IMR-90 (cell line): ENCODE results near the gene CENATAC. TPM values are rescaled to one million over a fixed set of nuclear protein-coding genes. Genes with fewer than 3 reads are reported as not detected.

Experiments used
- ATAC-seq: fragments of 200-7000 bp; cut with Tn5 transposase; 2 replicates; pipeline ENCODE4 v1.9.1; 2020; ENCODE audit warnings: low read depth, mild to moderate bottlenecking, moderate library complexity
- BruUV-seq: library from RNA; stranded (reverse); fragments of 400-500 nt; replicated peaks from 2 replicates; lab custom pipeline; 2021; lab: Mats Ljungman, UMichigan
- CTCF ChIA-PET: fragments of 300-600 bp; formaldehyde crosslinking; extraction: SDS; loops from one replicate; lab custom pipeline; 2021; ENCODE audit warnings: antibody characterized with exemption; lab: Yijun Ruan, JAX
- POLR2A ChIA-PET: fragments of 300-600 bp; sonication (Branson Sonifier 250); formaldehyde crosslinking; loops from one replicate; lab custom pipeline; 2022; ENCODE audit warnings: antibody characterized with exemption; ENCODE audit not compliant: unreplicated experiment; lab: Charles Lee
- DNase-seq: peaks from one replicate; pipeline ENCODE4 v3.0.0; 2013
- H2AFZ ChIP-seq: replicated peaks from 2 replicates; pipeline ENCODE3; 2013; ENCODE audit warnings: low read length, mild to moderate bottlenecking; ENCODE audit not compliant: poor library complexity
- H2AK5ac ChIP-seq: 2 replicates; pipeline ENCODE4 v1.6.1; 2013; ENCODE audit warnings: low read depth, low read length, inconsistent platforms
- H2AK9ac ChIP-seq: replicated peaks from 2 replicates; pipeline ENCODE3; 2013; ENCODE audit warnings: mild to moderate bottlenecking, low read depth, low read length, moderate library complexity; ENCODE audit not compliant: poor library complexity
- H2BK120ac ChIP-seq: 2 replicates; pipeline ENCODE4 v1.6.1; 2013; ENCODE audit warnings: low read depth, low read length, inconsistent platforms
- H2BK15ac ChIP-seq: 3 replicates; pipeline ENCODE4 v1.6.1; 2013; ENCODE audit warnings: low read depth, low read length, inconsistent platforms
- H2BK20ac ChIP-seq: 2 replicates; pipeline ENCODE4 v1.6.1; 2013; ENCODE audit warnings: low read depth, mild to moderate bottlenecking, inconsistent platforms, low read length, moderate library complexity
- H2BK5ac ChIP-seq: 2 replicates; pipeline ENCODE4 v1.6.1; 2013; ENCODE audit warnings: mild to moderate bottlenecking, low read depth, low read length, inconsistent platforms; ENCODE audit not compliant: poor library complexity, severe bottlenecking
- H3K14ac ChIP-seq: replicated peaks from 2 replicates; pipeline ENCODE4 v1.6.1; 2013; ENCODE audit warnings: low read depth, low read length, inconsistent platforms
- H3K18ac ChIP-seq: 2 replicates; pipeline ENCODE4 v1.6.1; 2013; ENCODE audit warnings: low read depth, low read length, control low read depth
- H3K23ac ChIP-seq: 2 replicates; pipeline ENCODE4 v1.6.1; 2013; ENCODE audit warnings: low read depth, low read length, inconsistent platforms
- H3K27ac ChIP-seq: 2 replicates; pipeline ENCODE4 v1.5.1; 2013; ENCODE audit warnings: mild to moderate bottlenecking, control low read depth, low read length; ENCODE audit not compliant: insufficient read depth
- H3K27me3 ChIP-seq: 2 replicates; pipeline ENCODE4 v1.6.1; 2013; ENCODE audit warnings: low read length; ENCODE audit not compliant: control insufficient read depth, insufficient read depth
- H3K36me3 ChIP-seq: 2 replicates; pipeline ENCODE4 v1.6.1; 2013; ENCODE audit warnings: low read length, mixed read lengths; ENCODE audit not compliant: control insufficient read depth, insufficient read depth
- H3K4ac ChIP-seq: 2 replicates; pipeline ENCODE4 v1.6.1; 2013; ENCODE audit warnings: low read depth, low read length, inconsistent platforms
- H3K4me1 ChIP-seq: 2 replicates; pipeline ENCODE4 v1.6.1; 2013; ENCODE audit warnings: low read length, mixed read lengths; ENCODE audit not compliant: control insufficient read depth, insufficient read depth
- H3K4me2 ChIP-seq: 2 replicates; pipeline ENCODE4 v1.6.1; 2013; ENCODE audit warnings: low read depth, mild to moderate bottlenecking, control low read depth, low read length, moderate library complexity
- H3K4me3 ChIP-seq: 2 replicates; pipeline ENCODE4 v1.5.1; 2013; ENCODE audit warnings: low read depth, mild to moderate bottlenecking, control low read depth, low read length, moderate library complexity; ENCODE audit not compliant: insufficient read depth
- H3K56ac ChIP-seq: 2 replicates; pipeline ENCODE4 v1.6.1; 2013; ENCODE audit warnings: low read length, inconsistent platforms; ENCODE audit not compliant: insufficient read depth; ENCODE audit errors: extremely low read depth
- H3K79me1 ChIP-seq, 2 experiments: 2 replicates each; pipeline ENCODE4 v1.6.1; 2013; ENCODE audit warnings: low read length in 2 of 2, inconsistent platforms in 1 of 2, low read depth in 1 of 2
- H3K9ac ChIP-seq: 2 replicates; pipeline ENCODE4 v1.6.1; 2013; ENCODE audit warnings: low read depth, low read length, control low read depth
- H3K9me1 ChIP-seq: 2 replicates; pipeline ENCODE4 v1.6.1; 2013; ENCODE audit warnings: low read length, inconsistent platforms; ENCODE audit not compliant: insufficient read depth
- H3K9me3 ChIP-seq: 2 replicates; pipeline ENCODE4 v1.6.1; 2013; ENCODE audit warnings: low read length; ENCODE audit not compliant: control insufficient read depth, insufficient read depth
- H4K20me1 ChIP-seq: 2 replicates; pipeline ENCODE4 v1.6.1; 2013; ENCODE audit warnings: low read length, inconsistent platforms; ENCODE audit not compliant: insufficient read depth
- H4K5ac ChIP-seq: 2 replicates; pipeline ENCODE4 v1.6.1; 2013; ENCODE audit warnings: mild to moderate bottlenecking, low read depth, low read length, control low read depth
- H4K8ac ChIP-seq, 2 experiments: 2 replicates each; pipeline ENCODE4 v1.6.1; 2013; ENCODE audit warnings: low read depth in 2 of 2, low read length in 2 of 2, control low read depth in 1 of 2, inconsistent platforms in 1 of 2
- H4K91ac ChIP-seq: 2 replicates; pipeline ENCODE4 v1.6.1; 2013; ENCODE audit warnings: low read depth, low read length, inconsistent platforms; ENCODE audit not compliant: insufficient read depth
- BHLHE40 ChIP-seq: fragments of 150-350 bp; IDR thresholded peaks from 2 replicates; pipeline ENCODE4 v1.6.1; 2016; ENCODE audit warnings: mild to moderate bottlenecking, low read depth, low read length
- CEBPB ChIP-seq: IDR thresholded peaks from 2 replicates; pipeline ENCODE4 v1.6.1; 2012; ENCODE audit warnings: low read depth, low read length, improper control_type of control experiment
- MAFK ChIP-seq: IDR thresholded peaks from 2 replicates; pipeline ENCODE4 v1.6.1; 2012; ENCODE audit warnings: low read depth, low read length, improper control_type of control experiment
- MAZ ChIP-seq: IDR thresholded peaks from 2 replicates; pipeline ENCODE4 v1.6.1; 2012; ENCODE audit warnings: low read depth, mild to moderate bottlenecking, low read length, improper control_type of control experiment, moderate library complexity, borderline replicate concordance
- MXI1 ChIP-seq: IDR thresholded peaks from 2 replicates; pipeline ENCODE4 v1.6.1; 2012; ENCODE audit warnings: low read depth, mild to moderate bottlenecking, low read length, moderate library complexity, borderline replicate concordance
- NFE2L2 ChIP-seq: fragments of 150-350 bp; IDR thresholded peaks from 2 replicates; pipeline ENCODE4 v1.6.1; 2016; ENCODE audit warnings: low read depth, mild to moderate bottlenecking, low read length
- POLR2A ChIP-seq: IDR thresholded peaks from 2 replicates; pipeline ENCODE4 v1.6.1; 2012; ENCODE audit warnings: mild to moderate bottlenecking, low read depth, low read length
- RAD21 ChIP-seq: IDR thresholded peaks from 2 replicates; pipeline ENCODE4 v1.6.1; 2012; ENCODE audit warnings: low read length, improper control_type of control experiment
- RFX5 ChIP-seq: IDR thresholded peaks from 2 replicates; pipeline ENCODE4 v1.8.0; 2012; ENCODE audit warnings: low read depth, mild to moderate bottlenecking, low read length, moderate library complexity
- SMC3 ChIP-seq: fragments of 150-350 bp; IDR thresholded peaks from 2 replicates; pipeline ENCODE4 v1.6.1; 2016; ENCODE audit warnings: low read depth, mild to moderate bottlenecking, antibody characterized with exemption, low read length, moderate library complexity
- USF2 ChIP-seq: fragments of 150-350 bp; IDR thresholded peaks from 2 replicates; pipeline ENCODE4 v1.6.1; 2017; ENCODE audit warnings: mild to moderate bottlenecking, antibody characterized with exemption, low read length, low read depth
- WGBS, 2 experiments: methylation state at CpG; one replicate each; pipeline versions ENCODE4 v1.1.5 to v1.1.7; 2013; ENCODE audit warnings: missing lambda C conversion rate in 2 of 2; ENCODE audit not compliant: insufficient read length in 1 of 2; ENCODE audit errors: extremely low coverage in 2 of 2; 5-methylcytosine and 5-hydroxymethylcytosine counted together
- dilution Hi-C: fragments of 300-500 bp; cut with HindIII; formaldehyde crosslinking; loops from one replicate; pipeline ENCODE4 v1.14.3; 2018; ENCODE audit warnings: low sequenced_read_pairs; ENCODE audit not compliant: unreplicated experiment
- in situ Hi-C: fragments of 300-500 bp; cut with MboI; formaldehyde crosslinking; loops from 3 replicates; pipeline ENCODE4 v1.14.3; 2019; ENCODE audit warnings: low sequenced_read_pairs, inconsistent platforms, mixed read lengths
- intact Hi-C: fragments of 100-400 bp; cut with micrococcal nuclease; formaldehyde crosslinking; loops from 2 replicates; pipeline ENCODE4 v1.10.0; 2022
- polyA plus RNA-seq, 3 experiments: library from polyadenylated mRNA; depleted of rRNA; stranded (reverse); fragments of >200 nt; gene quantifications; 2 replicates each; pipeline ENCODE4 v1.2.3, GENCODE V29; 2012; ENCODE audit warnings: low replicate concordance in 1 of 3
- total RNA-seq: library from RNA; depleted of rRNA; stranded (reverse); fragments of >200 nt; gene quantifications from 2 replicates; pipeline ENCODE4 v1.2.3, GENCODE V29; 2012
- TF ChIP-seq, protein P1 (sequence below): fragments of 150-350 bp; IDR thresholded peaks from 2 replicates; pipeline ENCODE4 v1.6.1; 2016; ENCODE audit warnings: low read depth, mild to moderate bottlenecking, low read length, moderate library complexity, borderline replicate concordance
- TF ChIP-seq, protein P2 (sequence below): conservative IDR thresholded peaks from 2 replicates; pipeline ENCODE4 v1.5.1; 2012; ENCODE audit warnings: mild to moderate bottlenecking, low read depth, low read length, improper control_type of control experiment

CENATAC gene
- total and polyA plus RNA-seq, 2 of the 4 experiments (the other 2 are of a cell fraction) = 13.1 to 16.7 TPM

DNA sequence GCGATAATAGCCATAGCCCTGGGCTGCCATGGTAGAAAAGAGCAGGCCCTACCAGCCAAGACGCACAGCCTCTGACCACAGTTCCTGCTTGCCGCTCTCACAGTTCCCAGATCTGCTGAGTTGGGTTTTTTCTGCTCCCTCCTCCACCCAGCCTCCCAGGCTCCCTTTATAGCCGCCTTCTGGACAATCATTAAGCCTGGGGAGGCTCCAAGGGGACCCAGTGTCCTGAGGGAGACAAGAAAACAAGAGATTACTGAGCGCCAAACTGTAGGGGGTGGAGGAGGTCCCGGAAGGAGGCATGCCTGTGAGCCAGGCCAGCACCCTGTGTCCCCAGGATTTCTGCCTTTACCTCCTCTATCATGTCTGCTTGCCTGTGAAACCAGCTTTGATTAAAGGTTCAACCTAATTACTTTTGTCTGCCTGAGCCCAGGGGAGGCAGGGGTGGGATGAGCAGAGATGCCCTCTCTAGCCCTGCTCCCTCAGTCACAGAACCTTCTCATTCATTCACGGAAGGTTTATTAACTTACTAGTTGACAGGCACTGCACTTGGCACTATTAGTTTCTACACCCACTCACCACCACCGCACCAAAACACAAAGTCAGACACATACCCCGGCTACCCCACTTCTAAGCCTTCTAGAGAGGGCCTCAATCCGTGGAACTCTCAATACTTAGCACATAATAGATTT is 31.5 kb downstream of the CENATAC start (continued):
- TF ChIP-seq SMC3 = no peak

- H4K91ac ChIP-seq = no peak overlapping the region
- POLR2A ChIA-PET = no interaction called here
- no peaks in the 10 kb centered on the region for H3K4me1 ChIP-seq
- no peak overlapping the region; the same call in 1 of the 2 replicates for H3K27ac ChIP-seq
- H3K4me2 ChIP-seq = peak overlapping the region; percentile 76
- H4K8ac ChIP-seq = peak overlapping the region in 1 of 2 experiments; percentile 18; a peak in 1 of 4 replicates
- no peak overlapping the region for H2BK120ac ChIP-seq
- no peak overlapping the region; the same call in 1 of the 2 replicates for H3K4ac ChIP-seq
- H3K18ac ChIP-seq = no peak overlapping the region
- H3K14ac ChIP-seq = peak overlapping the region; percentile 15; the same call in 1 of the 2 replicates
- H4K5ac ChIP-seq = no peak overlapping the region
- peak overlapping the region; percentile 47 for H3K9ac ChIP-seq
- H2BK5ac ChIP-seq = no peak overlapping the region
- DNase-seq (no peak), ATAC-seq (no peak)
- CTCF ChIA-PET = no interaction called here
- H3K9me3 ChIP-seq = no peaks in the 10 kb centered on the region
- H2AK9ac ChIP-seq = peak overlapping the region; percentile 77
- WGBS, 2 experiments = 0% methylated on average over 2 of the region's 13 CpGs; no CpG with 5 or more reads in 1 of the 2 experiments
- H2BK15ac ChIP-seq = no peak overlapping the region
- H3K27me3 ChIP-seq = no peaks in the 10 kb centered on the region
- no peak overlapping the region for H2AK5ac ChIP-seq
- dilution Hi-C loops = no loop called here
- no peak overlapping the region for H2BK20ac ChIP-seq
- H3K23ac ChIP-seq = peak overlapping the region; percentile 51; the same call in 1 of the 2 replicates
- peaks cover 8% of the 10 kb centered on the region for H3K36me3 ChIP-seq
- peak overlapping the region; percentile 65 for H3K4me3 ChIP-seq
- no TSS peak for BruUV-seq
- H4K20me1 ChIP-seq = no peaks in the 10 kb centered on the region; the same call in 1 of the 2 replicates
- in situ Hi-C loops = no loop called here
- peak overlapping the region; percentile 99 for H2AFZ ChIP-seq
- peaks cover 4 to 21% of the 10 kb centered on the region in 2 experiments; a peak in 3 of 4 replicates for H3K79me1 ChIP-seq
- intact Hi-C loops = no loop called here
- no peaks in the 10 kb centered on the region; the same call in 1 of the 2 replicates for H3K9me1 ChIP-seq
- no peak overlapping the region for H3K56ac ChIP-seq
- no peak for TF ChIP-seq BHLHE40
- TF ChIP-seq POLR2A = no peak
- no peak for TF ChIP-seq MXI1
- no peak for TF ChIP-seq RFX5
- TF ChIP-seq SMC3 = no peak
- TF ChIP-seq USF2 = no peak
- TF ChIP-seq NFE2L2 = no peak
- TF ChIP-seq, protein P1, sequence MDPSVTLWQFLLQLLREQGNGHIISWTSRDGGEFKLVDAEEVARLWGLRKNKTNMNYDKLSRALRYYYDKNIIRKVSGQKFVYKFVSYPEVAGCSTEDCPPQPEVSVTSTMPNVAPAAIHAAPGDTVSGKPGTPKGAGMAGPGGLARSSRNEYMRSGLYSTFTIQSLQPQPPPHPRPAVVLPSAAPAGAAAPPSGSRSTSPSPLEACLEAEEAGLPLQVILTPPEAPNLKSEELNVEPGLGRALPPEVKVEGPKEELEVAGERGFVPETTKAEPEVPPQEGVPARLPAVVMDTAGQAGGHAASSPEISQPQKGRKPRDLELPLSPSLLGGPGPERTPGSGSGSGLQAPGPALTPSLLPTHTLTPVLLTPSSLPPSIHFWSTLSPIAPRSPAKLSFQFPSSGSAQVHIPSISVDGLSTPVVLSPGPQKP = no peak
- TF ChIP-seq, protein P2, sequence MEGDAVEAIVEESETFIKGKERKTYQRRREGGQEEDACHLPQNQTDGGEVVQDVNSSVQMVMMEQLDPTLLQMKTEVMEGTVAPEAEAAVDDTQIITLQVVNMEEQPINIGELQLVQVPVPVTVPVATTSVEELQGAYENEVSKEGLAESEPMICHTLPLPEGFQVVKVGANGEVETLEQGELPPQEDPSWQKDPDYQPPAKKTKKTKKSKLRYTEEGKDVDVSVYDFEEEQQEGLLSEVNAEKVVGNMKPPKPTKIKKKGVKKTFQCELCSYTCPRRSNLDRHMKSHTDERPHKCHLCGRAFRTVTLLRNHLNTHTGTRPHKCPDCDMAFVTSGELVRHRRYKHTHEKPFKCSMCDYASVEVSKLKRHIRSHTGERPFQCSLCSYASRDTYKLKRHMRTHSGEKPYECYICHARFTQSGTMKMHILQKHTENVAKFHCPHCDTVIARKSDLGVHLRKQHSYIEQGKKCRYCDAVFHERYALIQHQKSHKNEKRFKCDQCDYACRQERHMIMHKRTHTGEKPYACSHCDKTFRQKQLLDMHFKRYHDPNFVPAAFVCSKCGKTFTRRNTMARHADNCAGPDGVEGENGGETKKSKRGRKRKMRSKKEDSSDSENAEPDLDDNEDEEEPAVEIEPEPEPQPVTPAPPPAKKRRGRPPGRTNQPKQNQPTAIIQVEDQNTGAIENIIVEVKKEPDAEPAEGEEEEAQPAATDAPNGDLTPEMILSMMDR = no peak
- TF ChIP-seq RAD21 = no peak
- no peak for TF ChIP-seq MAFK
- TF ChIP-seq CEBPB = no peak
- TF ChIP-seq MAZ = no peak
Measured at GRCh38 chr11:119030029-119030328, 32.0 kb downstream of the CENATAC start.
